H9 (cell line): ENCODE measurements around the gene MGMT. TPM values are rescaled to one million over a fixed set of nuclear protein-coding genes. Genes with fewer than 3 reads are reported as not detected.

ENCODE experiments used
- DNase-seq: peaks from one replicate; pipeline ENCODE4 v3.0.0-alpha.2; 2017
- H2AFZ ChIP-seq: one replicate; pipeline ENCODE4 v1.6.1; 2013; ENCODE audit warnings: mild to moderate bottlenecking, low read length, control low read depth, moderate library complexity
- H2AK5ac ChIP-seq: 2 replicates; pipeline ENCODE4 v1.6.1; 2013; ENCODE audit warnings: low read length, control low read depth, mixed read lengths; ENCODE audit not compliant: insufficient read length
- H2BK120ac ChIP-seq: one replicate; pipeline ENCODE4 v1.6.1; 2013; ENCODE audit warnings: low read depth, mild to moderate bottlenecking, low read length, control low read depth, inconsistent platforms; ENCODE audit not compliant: poor library complexity, severe bottlenecking
- H2BK12ac ChIP-seq: 2 replicates; pipeline ENCODE4 v1.6.1; 2013; ENCODE audit warnings: low read length, control low read depth, mixed read lengths, low read depth; ENCODE audit not compliant: insufficient read length
- H2BK15ac ChIP-seq: 2 replicates; pipeline ENCODE4 v1.6.1; 2013; ENCODE audit warnings: low read depth, low read length, control low read depth
- H2BK20ac ChIP-seq: one replicate; pipeline ENCODE4 v1.6.1; 2013; ENCODE audit warnings: low read depth, mild to moderate bottlenecking, low read length, control low read depth, inconsistent platforms; ENCODE audit not compliant: poor library complexity, severe bottlenecking
- H2BK5ac ChIP-seq: 2 replicates; pipeline ENCODE4 v1.6.1; 2013; ENCODE audit warnings: low read length, control low read depth, mixed read lengths; ENCODE audit not compliant: insufficient read length
- H3K14ac ChIP-seq: 2 replicates; pipeline ENCODE4 v1.6.1; 2013; ENCODE audit warnings: low read length, control low read depth; ENCODE audit not compliant: insufficient read depth
- H3K18ac ChIP-seq: 2 replicates; pipeline ENCODE4 v1.6.1; 2013; ENCODE audit warnings: low read depth, mild to moderate bottlenecking, mixed read lengths, low read length, control low read depth; ENCODE audit not compliant: insufficient read length
- H3K23ac ChIP-seq: 2 replicates; pipeline ENCODE4 v1.6.1; 2013; ENCODE audit warnings: low read length, control low read depth, mixed read lengths, low read depth; ENCODE audit not compliant: insufficient read length
- H3K23me2 ChIP-seq: 2 replicates; pipeline ENCODE4 v1.6.1; 2013; ENCODE audit warnings: low read depth, mild to moderate bottlenecking, mixed read lengths, low read length, control low read depth; ENCODE audit not compliant: insufficient read length, poor library complexity, severe bottlenecking
- H3K27ac ChIP-seq: 2 replicates; pipeline ENCODE4 v1.5.1; 2013; ENCODE audit warnings: low read length, control low read depth, mixed read lengths, low read depth; ENCODE audit not compliant: insufficient read length
- H3K27me3 ChIP-seq: 2 replicates; pipeline ENCODE4 v1.6.1; 2013; ENCODE audit warnings: low read length, control low read depth, inconsistent platforms; ENCODE audit not compliant: insufficient read depth
- H3K4ac ChIP-seq: 2 replicates; pipeline ENCODE4 v1.6.1; 2013; ENCODE audit warnings: low read depth, mild to moderate bottlenecking, control low read depth, inconsistent platforms, low read length, moderate library complexity
- H3K4me1 ChIP-seq: 2 replicates; pipeline ENCODE4 v1.6.1; 2013; ENCODE audit warnings: low read length, control low read depth, inconsistent platforms; ENCODE audit not compliant: insufficient read depth
- H3K4me2 ChIP-seq: 2 replicates; pipeline ENCODE4 v1.6.1; 2013; ENCODE audit warnings: low read length, control low read depth, mixed read lengths; ENCODE audit not compliant: insufficient read length, insufficient read depth
- H3K56ac ChIP-seq: 2 replicates; pipeline ENCODE4 v1.6.1; 2013; ENCODE audit warnings: low read depth, mild to moderate bottlenecking, mixed read lengths, low read length, control low read depth; ENCODE audit not compliant: insufficient read length
- H3K79me1 ChIP-seq: 2 replicates; pipeline ENCODE4 v1.6.1; 2013; ENCODE audit warnings: low read depth, mild to moderate bottlenecking, moderate library complexity, low read length, control low read depth, inconsistent platforms; ENCODE audit not compliant: insufficient read depth, poor library complexity, severe bottlenecking
- H3K79me2 ChIP-seq: 2 replicates; pipeline ENCODE4 v1.6.1; 2013; ENCODE audit warnings: low read length, control low read depth, inconsistent platforms; ENCODE audit not compliant: insufficient read depth
- H3K9ac ChIP-seq: 2 replicates; pipeline ENCODE4 v1.6.1; 2013; ENCODE audit warnings: low read length, control low read depth, mixed read lengths; ENCODE audit not compliant: insufficient read length; ENCODE audit errors: extremely low read depth
- H3K9me3 ChIP-seq: one replicate; pipeline ENCODE4 v1.6.1; 2013; ENCODE audit warnings: low read depth, low read length, inconsistent platforms; ENCODE audit not compliant: control insufficient read depth
- H3T11ph ChIP-seq: one replicate; pipeline ENCODE4 v1.6.1; 2013; ENCODE audit warnings: mild to moderate bottlenecking, low read length, control low read depth, inconsistent platforms
- H4K20me1 ChIP-seq: one replicate; pipeline ENCODE4 v1.6.1; 2013; ENCODE audit not compliant: control insufficient read depth, insufficient read length, insufficient read depth
- H4K5ac ChIP-seq: 2 replicates; pipeline ENCODE4 v1.6.1; 2013; ENCODE audit warnings: low read depth, mild to moderate bottlenecking, mixed read lengths, low read length, control low read depth; ENCODE audit not compliant: insufficient read length
- H4K8ac ChIP-seq: replicated peaks from 2 replicates; pipeline ENCODE4 v1.6.1; 2013; ENCODE audit warnings: low read length, control low read depth, mixed read lengths, low read depth; ENCODE audit not compliant: insufficient read length
- H4K91ac ChIP-seq: 2 replicates; pipeline ENCODE4 v1.6.1; 2013; ENCODE audit warnings: low read depth, mild to moderate bottlenecking, moderate library complexity, mixed read lengths, low read length, control low read depth; ENCODE audit not compliant: insufficient read length
- H3K27ac Mint-ChIP-seq, 3 experiments: 2 replicates in 2 of 3; 3 replicates in 1 of 3; pipeline ENCODE4 v1.8.0; 2020 to 2021; ENCODE audit warnings: mixed read lengths in 3 of 3, mild to moderate bottlenecking in 1 of 3, moderate library complexity in 1 of 3
- H3K27me3 Mint-ChIP-seq: 2 replicates; pipeline ENCODE4 v1.8.0; 2021; ENCODE audit warnings: low read depth, mild to moderate bottlenecking, moderate library complexity, mixed read lengths
- H3K36me3 Mint-ChIP-seq, 3 experiments: 2 replicates in 2 of 3; 3 replicates in 1 of 3; pipeline ENCODE4 v1.8.0; 2020 to 2021; ENCODE audit warnings: low read depth in 3 of 3, mixed read lengths in 3 of 3; ENCODE audit not compliant: insufficient read depth in 1 of 3
- H3K4me1 Mint-ChIP-seq, 2 experiments: 2 replicates each; pipeline ENCODE4 v1.8.0; 2020; ENCODE audit warnings: mixed read lengths in 2 of 2
- H3K4me3 Mint-ChIP-seq, 2 experiments: 2 replicates in 1 of 2; 3 replicates in 1 of 2; pipeline ENCODE4 v1.8.0; 2020 to 2021; ENCODE audit warnings: mild to moderate bottlenecking in 2 of 2, mixed read lengths in 2 of 2, moderate library complexity in 1 of 2
- H3K9me3 Mint-ChIP-seq, 2 experiments: 2 replicates in 1 of 2; 3 replicates in 1 of 2; pipeline ENCODE4 v1.8.0; 2020; ENCODE audit warnings: mild to moderate bottlenecking in 2 of 2, mixed read lengths in 2 of 2, moderate library complexity in 1 of 2
- WGBS: extraction: QIAGEN DNeasy Blood & Tissue Kit; methylation state at CpG from one replicate; pipeline ENCODE4 v1.1.7; 2013; ENCODE audit warnings: missing lambda C conversion rate, low lambda C conversion rate, mixed read lengths; ENCODE audit not compliant: insufficient read length; ENCODE audit errors: extremely low coverage; 5-methylcytosine and 5-hydroxymethylcytosine counted together
- total RNA-seq: library from RNA; stranded (reverse); gene quantifications from 2 replicates; pipeline ENCODE4 v1.2.1, GENCODE V29; 2021
- TF ChIP-seq, protein P1 (sequence below): fragments of 200-600 bp; sonication (generic); conservative IDR thresholded peaks from 3 replicates; pipeline ENCODE4 v1.8.0; 2021; ENCODE audit warnings: antibody characterized with exemption, mild to moderate bottlenecking

The MGMT gene
- total RNA-seq, 1 experiment from 2014 or later, result 18.4 TPM

DNA sequence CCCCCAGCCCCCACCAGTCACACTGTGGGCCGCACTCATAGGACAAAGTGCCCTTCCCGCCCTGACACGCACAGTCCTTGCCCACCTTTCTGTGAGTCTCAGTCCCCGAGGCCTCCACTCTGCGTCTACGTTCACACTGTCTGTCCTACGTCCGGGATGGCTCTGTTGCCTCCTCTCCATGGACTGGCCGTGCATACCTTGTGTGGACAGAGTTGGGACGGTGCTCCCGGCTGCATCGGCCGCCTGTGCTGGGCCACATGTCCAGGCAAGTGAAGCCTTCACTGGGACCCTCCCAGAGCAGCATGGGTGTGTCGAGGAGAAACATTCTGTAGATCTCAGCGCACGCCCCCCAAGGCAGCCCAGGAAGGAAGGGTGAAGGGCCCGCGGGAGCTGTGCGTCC is 239.0 kb downstream of the MGMT start:
- Histone ChIP-seq H2AFZ (no peak overlapping the region), H2BK12ac (no peak overlapping the region)

More for the DNA sequence above, 239.0 kb downstream of the MGMT start:
- H2BK20ac ChIP-seq, result no peak overlapping the region
- H3K27ac Mint-ChIP-seq, result peak overlapping the region; percentile 24 to 70 (median 30); a peak in 2 of 7 replicates
- no peak overlapping the region for H3K9ac ChIP-seq
- no peak overlapping the region for H4K5ac ChIP-seq
- H3K4me1 Mint-ChIP-seq, result peaks cover 29 to 35% of the 10 kb centered on the region in 2 experiments
- no peak overlapping the region for H3K4me2 ChIP-seq
- no peaks in the 10 kb centered on the region for H3K27me3 Mint-ChIP-seq
- no peak overlapping the region for H3T11ph ChIP-seq
- no peaks in the 10 kb centered on the region for H3K23me2 ChIP-seq
- H3K4ac ChIP-seq, result no peak overlapping the region
- H2BK120ac ChIP-seq, result no peak overlapping the region
- no peak for DNase-seq
- no peak overlapping the region for H2BK15ac ChIP-seq
- peaks cover 2 to 4% (median 2%) of the 10 kb centered on the region in 3 experiments; a peak in 3 of 7 replicates for H3K36me3 Mint-ChIP-seq
- H3K18ac ChIP-seq, result no peak overlapping the region
- H3K4me3 Mint-ChIP-seq, result no peak overlapping the region
- WGBS, result no CpG with 5 or more reads among the region's 19 CpGs
- no peak overlapping the region for H4K91ac ChIP-seq
- no peak overlapping the region for H3K27ac ChIP-seq
- no peak overlapping the region for H3K14ac ChIP-seq
- H3K79me2 ChIP-seq, result no peaks in the 10 kb centered on the region
- H3K27me3 ChIP-seq, result no peaks in the 10 kb centered on the region
- no peak overlapping the region for H2BK5ac ChIP-seq
- TF ChIP-seq, protein P1, sequence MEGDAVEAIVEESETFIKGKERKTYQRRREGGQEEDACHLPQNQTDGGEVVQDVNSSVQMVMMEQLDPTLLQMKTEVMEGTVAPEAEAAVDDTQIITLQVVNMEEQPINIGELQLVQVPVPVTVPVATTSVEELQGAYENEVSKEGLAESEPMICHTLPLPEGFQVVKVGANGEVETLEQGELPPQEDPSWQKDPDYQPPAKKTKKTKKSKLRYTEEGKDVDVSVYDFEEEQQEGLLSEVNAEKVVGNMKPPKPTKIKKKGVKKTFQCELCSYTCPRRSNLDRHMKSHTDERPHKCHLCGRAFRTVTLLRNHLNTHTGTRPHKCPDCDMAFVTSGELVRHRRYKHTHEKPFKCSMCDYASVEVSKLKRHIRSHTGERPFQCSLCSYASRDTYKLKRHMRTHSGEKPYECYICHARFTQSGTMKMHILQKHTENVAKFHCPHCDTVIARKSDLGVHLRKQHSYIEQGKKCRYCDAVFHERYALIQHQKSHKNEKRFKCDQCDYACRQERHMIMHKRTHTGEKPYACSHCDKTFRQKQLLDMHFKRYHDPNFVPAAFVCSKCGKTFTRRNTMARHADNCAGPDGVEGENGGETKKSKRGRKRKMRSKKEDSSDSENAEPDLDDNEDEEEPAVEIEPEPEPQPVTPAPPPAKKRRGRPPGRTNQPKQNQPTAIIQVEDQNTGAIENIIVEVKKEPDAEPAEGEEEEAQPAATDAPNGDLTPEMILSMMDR, result no peak
- H4K20me1 ChIP-seq, result no peaks in the 10 kb centered on the region
- H3K23ac ChIP-seq, result no peak overlapping the region
- no peak overlapping the region for H3K56ac ChIP-seq
- H3K9me3 ChIP-seq, result no peaks in the 10 kb centered on the region
- no peak overlapping the region for H2AK5ac ChIP-seq
- no peak overlapping the region for H4K8ac ChIP-seq
- no peaks in the 10 kb centered on the region; the same call in 1 of the 2 replicates for H3K4me1 ChIP-seq
- H3K9me3 Mint-ChIP-seq, result no peaks in the 10 kb centered on the region
- no peaks in the 10 kb centered on the region for H3K79me1 ChIP-seq
